Ishikawa (cell line): ENCODE data around the gene NOX5.

Experiments used
- CEBPB ChIP-seq: IDR thresholded peaks from 2 replicates; pipeline ENCODE4 v1.6.1; 2012
- CREB1 ChIP-seq: IDR thresholded peaks from 2 replicates; pipeline ENCODE4 v1.6.1; 2012; ENCODE audit warnings: low read depth
- EGR1 ChIP-seq: IDR thresholded peaks from 2 replicates; pipeline ENCODE4 v1.6.1; 2012
- FOXM1 ChIP-seq: IDR thresholded peaks from 2 replicates; pipeline ENCODE4 v1.6.1; 2012; ENCODE audit warnings: low read depth, borderline replicate concordance
- RAD21 ChIP-seq: IDR thresholded peaks from 2 replicates; pipeline ENCODE4 v1.6.1; 2012; ENCODE audit warnings: low read depth
- TAF1 ChIP-seq: IDR thresholded peaks from 2 replicates; pipeline ENCODE4 v1.6.1; 2012; ENCODE audit warnings: low read depth, mild to moderate bottlenecking
- TCF12 ChIP-seq: IDR thresholded peaks from 2 replicates; pipeline ENCODE4 v1.6.1; 2012; ENCODE audit warnings: low read depth
- USF1 ChIP-seq: IDR thresholded peaks from 2 replicates; pipeline ENCODE4 v1.6.1; 2012
- YY1 ChIP-seq: IDR thresholded peaks from 2 replicates; pipeline ENCODE4 v1.6.1; 2012; ENCODE audit warnings: low read depth
- ZBTB7A ChIP-seq: IDR thresholded peaks from 2 replicates; pipeline ENCODE4 v1.6.1; 2012; ENCODE audit warnings: low read depth

The NOX5 gene

GRCh38 chr15:69105451-69105985, 91.0 kb downstream of the NOX5 start:
- TF ChIP-seq CREB1 (no peak), EGR1 (no peak), RAD21 (no peak), YY1 (no peak)

GRCh38 chr15:69107025-69107620, 92.6 kb downstream of the NOX5 start:
- TF ChIP-seq FOXM1 (no peak), USF1 (no peak), RAD21 (no peak), CEBPB (no peak), TCF12 (no peak), ZBTB7A (no peak), TAF1 (no peak)
